K562 (cell line): ENCODE measurements around the gene NMS.

Source experiments
- POLR2A ChIP-seq: fragments of 450-650 bp; conservative IDR thresholded peaks from 2 replicates; pipeline ENCODE4 v1.6.1; 2016
- RAD21 ChIP-seq, 2 experiments: fragments of 250-450 bp in 1 of 2; fragments of 450-650 bp in 1 of 2; sonication (Bioruptor Pico) in 1 of 2; formaldehyde crosslinking in 1 of 2; IDR thresholded peaks in 1 of 2; conservative IDR thresholded peaks in 1 of 2; 2 replicates each; pipeline versions ENCODE4 v1.4.0 to v1.8.0; 2020 to 2022; ENCODE audit warnings: mild to moderate bottlenecking in 2 of 2, moderate library complexity in 1 of 2

DNA sequence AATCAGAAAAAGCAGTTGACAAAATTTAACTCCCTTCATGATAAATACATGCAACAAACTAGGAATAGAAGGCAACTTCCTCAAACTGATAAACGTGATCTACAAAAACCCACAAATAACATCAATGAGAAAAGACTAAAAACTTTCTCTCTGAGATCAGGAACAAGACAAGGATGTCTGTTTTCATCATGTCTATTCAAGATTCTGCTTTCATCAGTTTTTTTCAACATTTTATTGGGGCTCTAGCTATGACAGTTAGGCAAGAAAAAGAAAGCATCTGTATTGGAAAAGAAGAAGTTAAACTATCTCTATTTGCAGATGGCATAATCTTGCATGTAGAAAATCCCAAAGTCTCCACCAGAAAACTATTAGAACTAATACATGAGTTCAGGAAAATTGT, 40.6 kb upstream of the NMS start:
- TF ChIP-seq RAD21 (CRISPR knock-in tag; conservative IDR thresholded peaks at IDR 0.05 in 1 of 2, IDR thresholded peaks at IDR 0.05 in 1 of 2) = no peak
- TF ChIP-seq POLR2A = no peak
